ENCODE results near the gene TDRD10. TPM values are rescaled to one million over a fixed set of nuclear protein-coding genes. Genes with fewer than 3 reads are reported as not detected.

The TDRD10 gene
- total RNA-seq, 1 experiment from 2014 or later, result 0.31 TPM

- H3T11ph ChIP-seq (ENCODE audit: low read length), result no peak overlapping the region
- H3K79me1 ChIP-seq (ENCODE audit: insufficient read depth, low read depth, low read length, poor library complexity, severe bottlenecking), result no peaks in the 10 kb centered on the region
- no peak overlapping the region for H4K91ac ChIP-seq (ENCODE audit: insufficient read length, low read depth, low read length)
- no peak overlapping the region for H3K23ac ChIP-seq (ENCODE audit: insufficient read length, low read depth, low read length)
- no peak overlapping the region for H2BK15ac ChIP-seq (ENCODE audit: low read depth, low read length)
- WGBS (ENCODE audit: extremely low coverage, insufficient read length, low lambda C conversion rate), result no CpG with 5 or more reads among the region's 10 CpGs
- no peak overlapping the region for H3K56ac ChIP-seq (ENCODE audit: insufficient read length, low read depth, low read length)
- no peak overlapping the region for H4K5ac ChIP-seq (ENCODE audit: insufficient read length, low read depth, low read length)
- Mint-ChIP-seq H3K27ac (peak overlapping the region in 2 of 3 experiments; percentile 8 to 16; a peak in 3 of 7 replicates), H3K36me3 (ENCODE audit: insufficient read depth in 1 of 3, low read depth in 3 of 3) (peaks cover 18 to 25% (median 24%) of the 10 kb centered on the region in 3 experiments; a peak in 6 of 7 replicates), H3K9me3 (no peaks in the 10 kb centered on the region), H3K4me3 (no peak overlapping the region; a peak in 1 of 5 replicates), H3K4me1 (peaks cover 20 to 29% of the 10 kb centered on the region in 2 experiments), H3K27me3 (ENCODE audit: low read depth) (no peaks in the 10 kb centered on the region; the same call in 1 of the 2 replicates)
- no peaks in the 10 kb centered on the region for H3K23me2 ChIP-seq (ENCODE audit: insufficient read length, low read depth, low read length, poor library complexity, severe bottlenecking)
- no peak overlapping the region for H3K27ac ChIP-seq (ENCODE audit: insufficient read length, low read depth, low read length)
- no peak overlapping the region for H3K9ac ChIP-seq (ENCODE audit: extremely low read depth, insufficient read length, low read length)
- H2BK12ac ChIP-seq (ENCODE audit: insufficient read length, low read depth, low read length), result no peak overlapping the region
- H3K27me3 ChIP-seq (ENCODE audit: insufficient read depth, low read length), result no peaks in the 10 kb centered on the region
- no peak overlapping the region for H2BK5ac ChIP-seq (ENCODE audit: insufficient read length, low read length)
- no peak overlapping the region for H3K14ac ChIP-seq (ENCODE audit: insufficient read depth, low read length)
- no peak for DNase-seq
- no peak for TF ChIP-seq CTCF (conservative IDR thresholded peaks at IDR 0.05)
- no peak overlapping the region for H2BK20ac ChIP-seq (ENCODE audit: low read depth, low read length, poor library complexity, severe bottlenecking)
- no peak overlapping the region for H2AFZ ChIP-seq (ENCODE audit: low read length)
- H3K4ac ChIP-seq (ENCODE audit: low read depth, low read length), result no peak overlapping the region
- no peak overlapping the region for H3K18ac ChIP-seq (ENCODE audit: insufficient read length, low read depth, low read length)
- H3K9me3 ChIP-seq (ENCODE audit: control insufficient read depth, low read depth, low read length), result no peaks in the 10 kb centered on the region
- no peak overlapping the region for H2BK120ac ChIP-seq (ENCODE audit: low read depth, low read length, poor library complexity, severe bottlenecking)
- H2AK5ac ChIP-seq (ENCODE audit: insufficient read length, low read length), result no peak overlapping the region
- H3K4me2 ChIP-seq (ENCODE audit: insufficient read depth, insufficient read length, low read length), result no peak overlapping the region
- H4K8ac ChIP-seq (replicated peaks; ENCODE audit: insufficient read length, low read depth, low read length), result no peak overlapping the region
- H3K4me1 ChIP-seq (ENCODE audit: insufficient read depth, low read length), result no peaks in the 10 kb centered on the region
- no peaks in the 10 kb centered on the region for H4K20me1 ChIP-seq (ENCODE audit: control insufficient read depth, insufficient read depth, insufficient read length)
- no peaks in the 10 kb centered on the region for H3K79me2 ChIP-seq (ENCODE audit: insufficient read depth, low read length)
Observed at GRCh38 chr1:154575147-154575927, 73.3 kb downstream of the TDRD10 start.
